ENCODE measurements around the gene RNMT. TPM values are rescaled to one million over a fixed set of nuclear protein-coding genes. Genes with fewer than 3 reads are reported as not detected.
A peak's percentile ranks its signal among the peaks of the same experiment; 100 is the strongest.
"Not testable (repeated sequence)": the region's sequence is repeated elsewhere in the genome, so short reads cannot be mapped to it uniquely, and the experiment has no call there.

RNMT gene
- 10 to 100 TPM; 19.4 to 73.8 (median 38.0) TPM for total RNA-seq

DNA sequence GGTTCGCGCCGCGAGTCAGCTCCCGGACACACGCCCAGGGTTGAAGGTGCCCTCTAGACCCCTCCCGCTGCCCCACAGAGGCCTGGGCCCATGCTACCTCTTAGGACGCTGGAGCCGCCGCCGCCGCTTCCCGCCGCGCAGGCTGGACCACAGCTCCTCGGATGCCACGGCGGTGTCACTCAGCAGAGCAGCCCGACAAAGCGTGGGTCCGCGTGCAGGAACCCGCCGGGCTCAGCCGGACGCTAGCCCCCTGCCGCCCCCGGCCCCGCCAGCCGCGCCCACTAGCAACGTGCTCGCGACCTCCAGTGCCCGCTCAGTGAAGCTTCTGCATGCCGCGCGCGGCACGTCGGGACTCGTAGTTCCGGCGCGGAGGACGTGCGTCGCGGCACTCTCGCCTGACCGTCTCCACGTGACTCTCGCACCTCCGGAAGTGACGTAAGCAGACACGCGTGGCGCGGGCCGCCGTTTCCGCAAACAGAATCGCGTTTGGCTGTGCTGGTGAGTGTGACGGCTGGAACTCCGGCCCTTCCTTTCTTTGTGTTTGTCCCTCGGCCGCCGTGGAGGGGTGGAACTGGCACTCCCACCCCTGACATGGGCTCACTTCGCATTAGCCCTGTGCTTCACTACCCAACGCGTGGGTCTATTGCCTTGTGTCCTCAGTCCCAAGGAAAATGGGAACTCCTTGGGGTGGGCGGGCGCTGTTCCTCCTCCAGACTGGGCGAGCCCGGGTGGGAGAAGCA lies at the start of gene RNMT, which contains the start of gene FAM210A:
TSS of gene RNMT (plus strand) at position 442 of the 740 bp plus-strand sequence. CDS start 4,845 bp downstream, outside the sequence.
TSS of gene FAM210A (minus strand) at position 327 of the 740 bp plus-strand sequence. CDS start 44,481 bp downstream, outside the sequence.
- in situ Hi-C loops (cut with MboI; ENCODE audit: low pct_unique_long_range_greater_than_20kb in 2 of 9, low sequenced_read_pairs in 9 of 9, unreplicated experiment in 9 of 9): no loop called here
- H3K27ac ChIP-seq: peak within 1 kb of the TSS; percentile 90 to 97
- peak; percentile 87 to 96 (median 93) for ATAC-seq (replicated peaks in 6 of 8)
- 0 to 3% (median 1%) methylated on average over 3 to 19 of the region's 76 CpGs; no CpG with 5 or more reads in 6 of the 10 experiments for WGBS, 10 experiments
- H3K4me1 ChIP-seq (replicated peaks in 1 of 2): peaks cover 4 to 8% of the 10 kb centered on the region in 2 donors
- H3K4me3 ChIP-seq: peak within 1 kb of the TSS; percentile 64 to 89 (median 74)

DNA sequence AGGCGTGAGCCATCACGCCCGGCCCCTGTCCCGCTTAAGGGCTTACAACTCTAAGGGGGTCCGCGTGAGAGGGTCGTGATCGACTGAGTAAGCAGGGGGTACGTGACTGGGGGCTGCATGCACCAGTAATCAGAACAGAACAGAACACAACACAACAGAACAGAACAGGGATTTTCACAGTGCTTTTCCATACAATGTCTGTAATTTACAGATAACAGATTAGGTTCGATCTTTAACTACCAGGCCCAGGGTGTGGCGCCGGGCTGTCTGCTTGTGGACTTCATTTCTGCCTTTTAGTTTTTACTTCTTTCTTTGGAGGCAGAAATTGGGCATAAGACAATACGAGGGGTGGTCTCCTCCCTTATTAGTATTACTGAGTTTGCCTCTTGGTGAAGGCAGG lies 49.1 kb upstream of the RNMT start:
- 95 to 100% (median 100%) methylated on average over 1 to 11 of the region's 13 CpGs; no CpG with 5 or more reads in 3 of the 10 experiments for WGBS, 10 experiments
- ATAC-seq (replicated peaks in 6 of 8); H3K27ac ChIP-seq; H3K4me1 ChIP-seq (replicated peaks in 1 of 2); in situ Hi-C loops (cut with MboI; ENCODE audit: low pct_unique_long_range_greater_than_20kb in 2 of 9, low sequenced_read_pairs in 9 of 9, unreplicated experiment in 9 of 9); H3K4me3 ChIP-seq: not testable (repeated sequence)

- in situ Hi-C loops (cut with MboI; ENCODE audit: low pct_unique_long_range_greater_than_20kb in 2 of 9, low sequenced_read_pairs in 9 of 9, unreplicated experiment in 9 of 9): no loop called here
- 57 to 100% (median 77%) methylated on average over 1 to 5 of the region's 5 CpGs for WGBS, 10 experiments
- H3K4me1 ChIP-seq (replicated peaks in 1 of 2): peaks cover 0 to 2% of the 10 kb centered on the region in 2 donors
- H3K27ac ChIP-seq: no peak overlapping the region
- H3K4me3 ChIP-seq: no peak overlapping the region
- ATAC-seq (replicated peaks in 6 of 8): peak in 4 of 8 experiments; percentile 37 to 74 (median 66)
Observed at GRCh38 chr18:13680612-13681011, 45.9 kb upstream of the RNMT start.

GRCh38 chr18:13681701-13682100 lies 44.8 kb upstream of the RNMT start:
- ATAC-seq (replicated peaks in 6 of 8): no peak
- no peak overlapping the region for H3K27ac ChIP-seq
- 75 to 100% (median 94%) methylated on average over 1 to 6 of the region's 6 CpGs; no CpG with 5 or more reads in 1 of the 10 experiments for WGBS, 10 experiments
- in situ Hi-C loops (cut with MboI; ENCODE audit: low pct_unique_long_range_greater_than_20kb in 2 of 9, low sequenced_read_pairs in 9 of 9, unreplicated experiment in 9 of 9): no loop called here
- H3K4me3 ChIP-seq: no peak overlapping the region
- no peaks in the 10 kb centered on the region for H3K4me1 ChIP-seq (replicated peaks in 1 of 2)

DNA sequence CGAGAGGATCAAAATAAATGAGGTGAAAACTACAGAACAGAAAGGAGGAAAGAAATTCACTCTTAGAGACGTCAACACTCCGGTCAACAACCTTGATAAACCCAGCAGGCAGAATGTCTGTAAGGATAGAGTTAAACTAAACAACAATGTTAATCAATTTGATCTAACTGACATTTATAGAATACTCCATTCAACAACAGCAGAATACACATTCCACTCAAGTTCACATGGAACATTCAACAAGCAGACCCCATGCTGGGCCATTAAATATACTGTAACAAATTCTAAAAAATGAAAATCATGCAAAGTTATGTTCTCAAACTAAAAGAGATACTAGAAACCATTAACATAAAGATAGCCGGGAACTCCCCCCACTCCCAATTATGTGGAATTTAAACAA lies 41.9 kb upstream of the RNMT start:
- WGBS, 10 experiments: 82 to 100% (median 94%) methylated on average over 1 to 4 of the region's 4 CpGs
- H3K4me1 ChIP-seq (replicated peaks in 1 of 2): no peaks in the 10 kb centered on the region
- no peak overlapping the region for H3K27ac ChIP-seq
- in situ Hi-C loops (cut with MboI; ENCODE audit: low pct_unique_long_range_greater_than_20kb in 2 of 9, low sequenced_read_pairs in 9 of 9, unreplicated experiment in 9 of 9): no loop called here
- ATAC-seq (replicated peaks in 6 of 8): no peak
- H3K4me3 ChIP-seq: no peak overlapping the region

GRCh38 chr18:13688191-13689136 lies 38.0 kb upstream of the RNMT start:
- peak in 2 of 8 experiments; percentile 47 to 62 for ATAC-seq (replicated peaks in 6 of 8)
- Histone ChIP-seq H3K4me1 (replicated peaks in 1 of 2) (no peaks in the 10 kb centered on the region), H3K4me3 (no peak overlapping the region), H3K27ac (no peak overlapping the region)
- in situ Hi-C loops (cut with MboI; ENCODE audit: low pct_unique_long_range_greater_than_20kb in 2 of 9, low sequenced_read_pairs in 9 of 9, unreplicated experiment in 9 of 9): no loop called here
- WGBS, 10 experiments: 78 to 100% (median 94%) methylated on average over 1 to 12 of the region's 21 CpGs

- ATAC-seq (replicated peaks in 6 of 8); H3K4me3 ChIP-seq; in situ Hi-C loops (cut with MboI; ENCODE audit: low pct_unique_long_range_greater_than_20kb in 2 of 9, low sequenced_read_pairs in 9 of 9, unreplicated experiment in 9 of 9); H3K4me1 ChIP-seq (replicated peaks in 1 of 2); H3K27ac ChIP-seq: not testable (repeated sequence)
- WGBS, 10 experiments: 83 to 100% (median 92%) methylated on average over 1 to 5 of the region's 9 CpGs; no CpG with 5 or more reads in 6 of the 10 experiments
Observed at GRCh38 chr18:13690060-13690459, 36.4 kb upstream of the RNMT start.

- in situ Hi-C loops (cut with MboI; ENCODE audit: low pct_unique_long_range_greater_than_20kb in 2 of 9, low sequenced_read_pairs in 9 of 9, unreplicated experiment in 9 of 9); H3K27ac ChIP-seq; H3K4me1 ChIP-seq (replicated peaks in 1 of 2); H3K4me3 ChIP-seq; ATAC-seq (replicated peaks in 6 of 8): not testable (repeated sequence)
- WGBS, 10 experiments: 83 to 100% (median 100%) methylated on average over 1 of the region's 5 CpGs; no CpG with 5 or more reads in 7 of the 10 experiments
Observed at GRCh38 chr18:13695337-13695736, 31.1 kb upstream of the RNMT start.

DNA sequence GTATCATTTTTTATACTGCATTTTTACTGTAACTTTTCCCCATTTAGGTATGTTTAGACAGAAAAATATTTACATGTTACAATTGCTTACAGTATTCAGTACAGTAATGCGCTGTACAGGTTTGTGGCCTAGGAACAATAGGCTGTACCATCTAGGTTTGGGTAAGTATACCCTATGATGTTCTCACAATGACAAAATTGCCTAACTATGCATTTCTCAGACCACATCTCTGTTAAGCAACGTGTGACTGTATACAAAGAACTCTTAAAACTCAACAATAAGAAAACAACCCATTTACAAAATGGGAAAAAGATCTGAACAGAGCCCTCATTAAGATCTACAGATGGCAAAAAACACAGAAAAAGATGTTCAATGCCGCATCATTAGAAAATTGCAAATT lies 29.5 kb upstream of the RNMT start:
- ATAC-seq (replicated peaks in 6 of 8): no peak
- 64 to 100% (median 92%) methylated on average over 1 to 3 of the region's 3 CpGs; no CpG with 5 or more reads in 1 of the 10 experiments for WGBS, 10 experiments
- no peaks in the 10 kb centered on the region for H3K4me1 ChIP-seq (replicated peaks in 1 of 2)
- no peak overlapping the region for H3K27ac ChIP-seq
- in situ Hi-C loops (cut with MboI; ENCODE audit: low pct_unique_long_range_greater_than_20kb in 2 of 9, low sequenced_read_pairs in 9 of 9, unreplicated experiment in 9 of 9): no loop called here
- no peak overlapping the region for H3K4me3 ChIP-seq

GRCh38 chr18:13700153-13700552 lies 26.3 kb upstream of the RNMT start:
- H3K4me1 ChIP-seq (replicated peaks in 1 of 2): no peaks in the 10 kb centered on the region
- no peak overlapping the region for H3K4me3 ChIP-seq
- in situ Hi-C loops (cut with MboI; ENCODE audit: low pct_unique_long_range_greater_than_20kb in 2 of 9, low sequenced_read_pairs in 9 of 9, unreplicated experiment in 9 of 9): no loop called here
- H3K27ac ChIP-seq: no peak overlapping the region
- no peak for ATAC-seq (replicated peaks in 6 of 8)
- 80 to 100% (median 100%) methylated on average over 1 of the region's 1 CpG; no CpG with 5 or more reads in 5 of the 10 experiments for WGBS, 10 experiments

GRCh38 chr18:13703899-13704298 lies 22.6 kb upstream of the RNMT start:
- in situ Hi-C loops (cut with MboI; ENCODE audit: low pct_unique_long_range_greater_than_20kb in 2 of 9, low sequenced_read_pairs in 9 of 9, unreplicated experiment in 9 of 9): no loop called here
- whole genome bisulfite sequencing, 10 experiments: 38 to 100% (median 83%) methylated on average over 1 of the region's 1 CpG; no CpG with 5 or more reads in 1 of the 10 experiments

GRCh38 chr18:13710414-13710831 lies 16.1 kb upstream of the RNMT start:
- no peak overlapping the region for H3K27ac ChIP-seq
- in situ Hi-C loops (cut with MboI; ENCODE audit: low pct_unique_long_range_greater_than_20kb in 2 of 9, low sequenced_read_pairs in 9 of 9, unreplicated experiment in 9 of 9): no loop called here
- WGBS, 10 experiments: 80 to 100% (median 93%) methylated on average over 1 to 4 of the region's 6 CpGs; no CpG with 5 or more reads in 3 of the 10 experiments
- H3K4me3 ChIP-seq: no peak overlapping the region
- ATAC-seq (replicated peaks in 6 of 8): peak in 1 of 8 experiments; percentile 58
- no peaks in the 10 kb centered on the region for H3K4me1 ChIP-seq (replicated peaks in 1 of 2)

More at GRCh38 chr18:13703899-13704298, 22.6 kb upstream of the RNMT start:
- H3K27ac ChIP-seq: no peak overlapping the region
- no peak overlapping the region for H3K4me3 ChIP-seq
- H3K4me1 ChIP-seq (replicated peaks in 1 of 2): no peaks in the 10 kb centered on the region
- no peak for ATAC-seq (replicated peaks in 6 of 8)

Data from motor neuron (in vitro differentiated cells).